ENCODE results near the gene PPP1CC.

DNA sequence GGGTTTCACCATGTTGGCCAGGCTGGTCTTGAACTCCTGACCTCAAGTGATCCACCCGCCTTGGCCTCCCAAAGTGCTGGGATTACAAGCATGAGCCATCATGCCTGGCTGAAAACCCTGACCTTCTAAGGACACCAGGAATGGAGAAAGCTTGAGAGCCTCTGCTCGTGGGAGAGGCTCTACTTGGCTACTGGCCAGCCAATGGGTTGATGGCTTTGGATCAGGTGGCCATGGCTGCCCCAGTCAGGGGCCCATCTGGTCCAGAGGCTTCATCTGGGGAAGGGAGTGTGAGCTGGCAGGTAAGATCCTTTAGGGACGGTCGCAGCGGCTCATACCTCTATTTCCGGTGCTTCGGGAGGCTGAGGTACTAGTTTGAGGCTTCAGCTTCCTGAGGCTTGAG is 42.5 kb upstream of the PPP1CC start:
- TF ChIP-seq, protein P1, sequence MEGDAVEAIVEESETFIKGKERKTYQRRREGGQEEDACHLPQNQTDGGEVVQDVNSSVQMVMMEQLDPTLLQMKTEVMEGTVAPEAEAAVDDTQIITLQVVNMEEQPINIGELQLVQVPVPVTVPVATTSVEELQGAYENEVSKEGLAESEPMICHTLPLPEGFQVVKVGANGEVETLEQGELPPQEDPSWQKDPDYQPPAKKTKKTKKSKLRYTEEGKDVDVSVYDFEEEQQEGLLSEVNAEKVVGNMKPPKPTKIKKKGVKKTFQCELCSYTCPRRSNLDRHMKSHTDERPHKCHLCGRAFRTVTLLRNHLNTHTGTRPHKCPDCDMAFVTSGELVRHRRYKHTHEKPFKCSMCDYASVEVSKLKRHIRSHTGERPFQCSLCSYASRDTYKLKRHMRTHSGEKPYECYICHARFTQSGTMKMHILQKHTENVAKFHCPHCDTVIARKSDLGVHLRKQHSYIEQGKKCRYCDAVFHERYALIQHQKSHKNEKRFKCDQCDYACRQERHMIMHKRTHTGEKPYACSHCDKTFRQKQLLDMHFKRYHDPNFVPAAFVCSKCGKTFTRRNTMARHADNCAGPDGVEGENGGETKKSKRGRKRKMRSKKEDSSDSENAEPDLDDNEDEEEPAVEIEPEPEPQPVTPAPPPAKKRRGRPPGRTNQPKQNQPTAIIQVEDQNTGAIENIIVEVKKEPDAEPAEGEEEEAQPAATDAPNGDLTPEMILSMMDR (IDR thresholded peaks at IDR 0.05) = no peak
- no peak for TF ChIP-seq POLR2A (IDR thresholded peaks at IDR 0.05)
